Measurements from ENCODE around the gene MRC2.

DNA sequence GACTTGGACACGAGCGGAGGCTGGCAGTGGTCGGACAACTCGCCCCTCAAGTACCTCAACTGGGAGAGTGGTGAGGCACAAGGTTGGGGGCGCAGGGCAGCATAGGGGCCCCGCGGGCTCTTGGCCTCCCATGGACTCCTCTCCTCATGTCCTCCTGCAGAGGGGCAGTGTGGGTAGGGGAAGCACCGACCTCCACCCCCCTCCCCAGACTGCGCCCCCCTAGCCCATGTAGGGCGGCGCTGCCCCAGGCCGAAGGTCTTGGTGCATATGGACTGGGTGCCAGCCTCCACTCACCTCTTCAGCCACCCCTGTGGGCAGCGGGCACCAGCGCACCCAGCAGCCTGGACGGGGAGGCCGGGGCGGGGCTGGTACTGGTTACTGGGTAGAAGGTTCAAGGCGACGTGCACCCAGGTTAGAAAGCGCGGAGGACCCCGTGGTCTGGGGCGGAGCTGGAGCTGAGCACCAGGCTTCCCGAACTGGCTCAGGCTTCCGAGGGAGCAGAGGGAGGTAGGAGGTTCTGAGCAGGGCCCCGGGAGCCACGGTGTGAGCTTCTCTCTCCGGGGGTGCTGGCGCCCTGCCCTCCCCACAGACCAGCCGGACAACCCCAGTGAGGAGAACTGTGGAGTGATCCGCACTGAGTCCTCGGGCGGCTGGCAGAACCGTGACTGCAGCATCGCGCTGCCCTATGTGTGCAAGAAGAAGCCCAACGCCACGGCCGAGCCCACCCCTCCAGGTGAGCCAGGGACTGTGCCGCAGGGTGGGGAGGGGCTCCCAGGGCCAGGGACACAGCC is 39.5 kb downstream of the MRC2 start:
- TF ChIP-seq SP1 (IDR thresholded peaks at IDR 0.05) (no peak), FOXM1 (IDR thresholded peaks at IDR 0.05; ENCODE audit: borderline replicate concordance) (no peak), ELF4 (IDR thresholded peaks at IDR 0.05) (no peak), TARDBP (IDR thresholded peaks at IDR 0.05) (no peak), BHLHE40 (IDR thresholded peaks at IDR 0.05; ENCODE audit: borderline replicate concordance) (no peak), ZNF384 (IDR thresholded peaks at IDR 0.05) (no peak), HDGF (IDR thresholded peaks at IDR 0.05; ENCODE audit: borderline replicate concordance) (no peak), FOXA1 (IDR thresholded peaks at IDR 0.05) (no peak), CTBP1 (IDR thresholded peaks at IDR 0.05; ENCODE audit: borderline replicate concordance) (no peak), SUZ12 (IDR thresholded peaks at IDR 0.05) (no peak), L3MBTL2 (conservative IDR thresholded peaks at IDR 0.05) (no peak)
- TF ChIP-seq, protein P1, sequence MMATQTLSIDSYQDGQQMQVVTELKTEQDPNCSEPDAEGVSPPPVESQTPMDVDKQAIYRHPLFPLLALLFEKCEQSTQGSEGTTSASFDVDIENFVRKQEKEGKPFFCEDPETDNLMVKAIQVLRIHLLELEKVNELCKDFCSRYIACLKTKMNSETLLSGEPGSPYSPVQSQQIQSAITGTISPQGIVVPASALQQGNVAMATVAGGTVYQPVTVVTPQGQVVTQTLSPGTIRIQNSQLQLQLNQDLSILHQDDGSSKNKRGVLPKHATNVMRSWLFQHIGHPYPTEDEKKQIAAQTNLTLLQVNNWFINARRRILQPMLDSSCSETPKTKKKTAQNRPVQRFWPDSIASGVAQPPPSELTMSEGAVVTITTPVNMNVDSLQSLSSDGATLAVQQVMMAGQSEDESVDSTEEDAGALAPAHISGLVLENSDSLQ (IDR thresholded peaks at IDR 0.05) = no peak

Data from HEK293T (cell line).